Stimulated activated CD4-positive, alpha-beta T cell treated with anti-CD3 and anti-CD28 coated beads, Interleukin-4, amount 100 ng/mL, for 1 hour (primary cell): ENCODE measurements around the gene PDXK.

Source experiments
- DNase-seq: peaks from one replicate; pipeline ENCODE4 v3.0.0-alpha.2; 2020

The PDXK gene

DNA sequence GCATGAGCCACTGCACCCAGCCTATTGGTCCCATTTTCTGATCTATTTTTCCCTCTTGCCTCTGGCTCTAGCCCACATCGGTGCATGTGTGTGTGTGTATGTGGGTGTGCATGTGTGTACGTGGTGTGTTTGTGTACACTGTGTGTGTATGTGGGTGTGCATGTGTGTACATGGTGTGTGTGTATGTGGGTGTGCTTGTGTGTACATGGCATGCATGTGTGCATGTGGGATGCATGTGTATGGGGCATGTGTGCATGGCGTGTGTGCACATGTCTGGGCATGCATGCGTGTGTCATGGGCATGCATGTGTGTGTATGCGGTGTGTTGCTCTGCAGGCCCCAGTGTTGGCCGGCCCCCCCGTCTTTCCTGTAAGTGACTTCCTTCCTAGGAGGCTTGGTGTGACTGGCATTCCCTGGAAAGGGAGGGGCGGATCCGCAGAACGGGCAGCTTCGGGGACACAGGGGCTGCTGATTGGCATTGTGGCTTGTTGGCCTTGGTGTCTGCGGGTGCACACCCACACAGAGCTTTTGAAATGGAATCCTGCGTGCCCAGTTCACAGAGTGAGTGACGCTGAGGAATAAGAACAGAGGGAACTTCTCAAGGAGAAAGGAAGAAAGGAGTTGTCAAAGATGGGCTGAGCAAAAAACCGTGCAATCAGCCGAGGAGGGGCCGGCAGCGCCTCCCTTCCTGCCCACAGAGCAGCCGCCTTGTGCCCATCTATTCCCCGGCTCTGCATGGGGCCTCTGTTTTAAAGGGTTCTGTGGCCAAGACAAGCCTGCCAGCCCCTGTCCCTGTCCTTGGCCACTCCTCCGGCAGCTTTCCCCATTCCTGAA is 8.0 kb downstream of the PDXK start:
- DNase-seq, result no peak

GRCh38 chr21:43727519-43728153 is 8.7 kb downstream of the PDXK start:
- no peak for DNase-seq

DNA sequence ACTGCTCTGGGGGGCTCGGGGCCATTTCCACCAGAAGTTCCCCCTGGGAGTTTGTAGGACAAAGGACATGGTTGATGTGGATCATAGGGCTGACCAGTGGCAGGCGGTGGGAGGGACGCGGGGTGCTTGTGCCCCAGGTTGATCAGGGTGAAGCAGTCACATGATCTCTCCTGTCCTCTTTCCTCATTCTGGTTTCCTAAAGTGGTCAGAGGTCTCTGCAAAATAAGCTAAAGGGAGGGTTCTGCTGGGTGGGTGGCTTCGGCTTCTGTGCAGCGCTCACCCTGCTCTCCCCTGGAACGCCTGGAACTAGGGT is 9.2 kb downstream of the PDXK start:
- DNase-seq, result no peak

DNA sequence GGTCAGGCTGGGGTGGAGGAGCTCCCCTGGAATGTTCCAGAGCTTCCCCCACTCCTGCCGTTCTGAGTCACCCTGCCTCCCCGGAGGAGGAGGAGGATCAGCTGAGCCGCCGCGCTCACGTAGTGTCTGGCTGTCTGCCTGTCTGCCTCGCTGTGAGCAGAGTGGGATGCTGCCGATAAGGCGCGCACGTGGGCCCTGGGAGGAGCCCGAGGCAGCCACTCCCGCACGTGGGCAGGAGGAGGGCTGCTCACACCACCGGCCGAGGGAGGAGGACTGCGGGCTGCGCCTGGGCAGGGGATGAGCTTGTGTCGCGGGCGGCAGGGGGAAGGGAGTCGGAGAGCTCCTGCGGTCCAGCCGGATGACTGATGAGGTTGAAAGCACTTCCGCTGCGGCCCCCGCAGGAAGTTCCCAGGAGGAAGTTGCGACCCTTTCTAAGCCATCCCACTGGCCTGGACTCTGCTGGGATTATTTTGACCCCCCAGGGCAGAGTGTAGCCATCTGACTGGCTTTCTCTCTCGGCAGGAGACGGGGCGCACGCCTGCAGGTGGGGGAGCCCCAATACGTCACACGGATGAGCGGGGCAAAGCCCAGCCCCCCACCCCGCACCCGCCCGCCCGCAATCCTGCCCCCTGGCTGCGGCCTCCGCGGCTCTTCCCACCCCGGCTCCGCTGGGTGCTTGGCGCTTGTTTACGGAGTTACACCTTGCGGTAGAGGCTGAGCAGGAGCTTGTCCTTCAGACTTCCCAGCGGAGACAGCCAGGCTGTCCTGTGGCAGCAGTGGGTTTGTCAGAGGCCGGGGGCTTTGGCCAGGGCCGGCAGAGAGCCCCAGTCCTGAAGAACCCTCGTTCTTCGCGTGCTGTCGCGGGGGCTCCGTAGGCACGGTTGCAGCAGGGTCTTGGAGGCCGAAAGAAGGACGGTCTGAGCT is 9.8 kb downstream of the PDXK start:
- peak; percentile 75 for DNase-seq

- no peak for DNase-seq
Measured at GRCh38 chr21:43731476-43731875, 12.5 kb downstream of the PDXK start.

DNA sequence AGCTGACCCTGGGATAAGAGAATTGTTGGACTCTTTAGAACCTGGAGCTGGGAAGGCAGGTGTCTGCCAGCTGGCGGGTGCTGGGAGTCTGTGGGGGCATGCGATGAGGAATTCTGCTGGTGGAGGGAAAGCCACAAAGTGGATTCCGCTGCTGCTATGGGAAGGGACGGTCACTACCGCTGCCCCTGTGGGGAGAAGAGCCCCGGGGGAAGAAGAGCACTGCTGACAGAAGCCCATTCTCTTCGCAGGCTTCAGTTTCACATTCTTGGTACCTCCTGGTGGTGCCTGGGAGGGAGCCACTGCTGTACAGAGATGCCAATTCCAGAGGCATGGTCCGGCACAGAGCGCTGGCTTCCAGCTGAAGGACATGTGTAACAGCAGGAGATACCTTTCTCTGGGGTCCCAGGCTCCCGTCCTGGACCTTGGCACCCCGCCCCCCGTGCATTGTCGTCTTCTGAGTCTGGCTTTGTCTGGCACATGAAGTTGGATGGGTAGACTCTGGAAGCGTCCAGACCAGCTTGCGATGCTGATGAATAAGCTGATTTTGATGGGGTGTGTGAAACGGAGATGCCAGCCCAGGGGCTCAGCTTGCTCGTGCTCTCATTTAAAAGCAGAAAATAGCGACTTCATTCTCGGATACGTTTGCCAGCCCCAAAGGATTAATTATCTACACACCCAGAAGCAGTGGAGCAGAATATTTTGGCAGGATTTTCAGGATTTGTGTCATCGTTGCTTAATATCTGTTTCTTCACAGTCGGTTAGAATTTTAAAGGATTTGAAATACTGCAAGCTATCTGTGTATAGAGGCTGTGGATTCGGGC is 13.2 kb downstream of the PDXK start:
- DNase-seq, result no peak

DNA sequence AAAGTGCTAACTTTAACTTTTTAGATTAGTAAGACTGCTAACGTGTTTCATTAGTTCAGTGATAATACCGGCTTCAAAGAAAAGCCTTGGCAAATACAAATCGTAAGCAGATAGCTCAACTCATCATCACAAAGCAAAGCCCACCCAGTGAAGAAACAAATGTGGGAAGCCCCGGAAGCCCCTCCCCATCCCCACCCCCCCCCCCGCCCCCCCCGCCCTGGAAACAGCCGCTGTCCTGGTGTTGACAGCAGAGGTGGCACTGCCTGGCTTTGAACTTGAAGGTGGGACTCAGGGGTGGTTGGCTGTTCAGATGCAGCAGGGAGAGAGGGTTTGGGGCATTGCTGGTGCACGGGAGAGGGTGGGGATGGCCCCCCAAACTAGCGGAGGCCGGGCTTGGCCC is 14.1 kb downstream of the PDXK start:
- DNase-seq, result no peak

GRCh38 chr21:43733529-43734071 is 14.7 kb downstream of the PDXK start:
- DNase-seq, result no peak

DNA sequence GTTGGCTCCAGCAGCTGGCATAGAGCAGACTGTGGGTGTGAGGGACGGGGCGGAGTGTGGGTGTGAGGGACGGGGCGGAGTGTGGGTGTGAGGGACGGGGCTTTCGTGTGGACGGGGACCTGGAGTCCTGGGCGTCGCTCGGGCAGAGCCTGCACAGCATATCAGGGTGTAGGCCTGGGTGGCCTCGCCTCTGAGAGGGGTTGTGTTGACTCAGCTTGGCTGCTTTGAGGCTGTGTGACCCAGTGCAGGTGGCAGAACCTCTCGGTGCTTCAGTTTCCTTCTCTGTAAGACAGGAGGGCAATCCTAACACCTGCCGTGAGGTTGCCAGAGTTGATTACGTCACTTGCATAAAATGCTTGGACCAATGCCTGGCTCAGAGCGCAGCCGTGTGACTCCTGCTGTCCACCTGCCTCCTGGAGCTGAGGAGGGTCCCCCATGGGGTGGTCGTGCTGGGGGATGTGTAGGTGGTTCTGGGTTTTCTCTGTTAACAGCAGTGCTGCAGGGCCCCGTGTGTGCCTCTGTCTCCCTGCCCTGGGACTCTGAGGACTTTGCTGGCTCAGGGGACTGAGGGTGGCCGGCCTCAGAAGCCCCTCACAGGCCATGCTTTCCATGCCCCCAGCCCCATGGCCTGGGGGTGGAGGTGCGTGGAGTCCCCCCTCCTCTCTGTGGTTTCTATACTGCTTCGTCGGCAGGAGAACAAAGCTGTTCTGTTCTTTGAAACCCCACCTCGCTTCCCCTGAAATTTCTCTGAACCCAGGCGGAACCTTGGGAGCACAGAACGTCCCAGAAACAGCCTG is 15.4 kb downstream of the PDXK start:
- DNase-seq, result peak; percentile 19

DNA sequence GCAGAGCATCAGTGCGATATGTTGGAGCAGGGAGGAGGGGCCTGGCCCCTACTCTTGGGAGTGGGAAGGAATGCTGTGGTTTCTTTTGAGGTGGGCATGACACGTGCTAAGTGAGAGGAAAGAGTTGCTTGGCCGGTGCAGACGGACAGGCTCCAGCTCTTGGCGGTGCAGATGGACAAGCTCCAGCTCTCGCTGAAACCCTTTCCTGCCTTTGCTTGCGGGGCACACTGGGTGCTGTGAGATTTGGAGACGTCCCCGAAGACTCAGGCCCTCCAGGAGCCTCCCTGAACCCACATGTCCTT is 15.9 kb downstream of the PDXK start:
- no peak for DNase-seq

- DNase-seq, result no peak
Measured at GRCh38 chr21:43735236-43736091, 16.5 kb downstream of the PDXK start.

- DNase-seq, result no peak
Measured at GRCh38 chr21:43736224-43736883, 17.4 kb downstream of the PDXK start.

DNA sequence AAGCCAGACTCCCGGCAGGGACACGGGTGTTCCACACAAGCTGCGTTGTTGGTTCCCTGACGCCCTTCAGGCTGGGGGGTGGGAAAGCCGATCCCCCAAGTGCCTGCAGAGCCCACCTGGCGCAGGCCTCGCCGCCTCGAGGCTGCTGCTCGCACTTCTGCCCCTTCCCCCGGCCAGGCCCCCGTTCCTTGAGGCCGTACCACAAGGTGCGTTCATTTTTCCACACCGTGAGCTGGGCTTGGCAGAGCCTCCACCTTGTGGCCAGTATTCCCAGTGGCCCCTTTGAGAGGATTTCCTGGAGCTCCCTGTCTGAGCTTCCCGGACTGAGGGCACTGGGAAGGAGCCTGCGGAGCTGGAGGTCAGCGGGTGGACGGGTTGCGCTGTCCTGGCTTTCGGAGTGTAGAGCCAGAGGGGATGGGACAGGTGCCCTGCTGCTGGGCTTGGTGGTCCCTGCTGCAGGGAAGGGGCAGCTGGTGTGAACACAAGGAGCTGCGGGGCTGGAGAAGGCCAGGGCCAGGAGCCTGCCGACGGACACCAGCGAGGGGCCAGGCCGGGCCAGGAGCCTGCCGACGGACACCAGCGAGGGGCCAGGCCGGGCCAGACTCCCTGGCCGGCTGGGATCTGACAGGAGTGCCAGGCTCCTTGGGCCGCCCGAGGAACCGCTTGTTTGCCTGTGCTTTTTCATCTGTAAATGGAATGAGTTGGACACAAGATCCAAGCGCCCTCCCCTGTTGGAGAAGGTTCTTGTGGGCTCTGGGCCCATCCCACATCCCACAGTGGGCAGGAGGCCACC is 18.4 kb downstream of the PDXK start:
- DNase-seq, result no peak

GRCh38 chr21:43739621-43740435 is 20.9 kb downstream of the PDXK start:
- no peak for DNase-seq

DNA sequence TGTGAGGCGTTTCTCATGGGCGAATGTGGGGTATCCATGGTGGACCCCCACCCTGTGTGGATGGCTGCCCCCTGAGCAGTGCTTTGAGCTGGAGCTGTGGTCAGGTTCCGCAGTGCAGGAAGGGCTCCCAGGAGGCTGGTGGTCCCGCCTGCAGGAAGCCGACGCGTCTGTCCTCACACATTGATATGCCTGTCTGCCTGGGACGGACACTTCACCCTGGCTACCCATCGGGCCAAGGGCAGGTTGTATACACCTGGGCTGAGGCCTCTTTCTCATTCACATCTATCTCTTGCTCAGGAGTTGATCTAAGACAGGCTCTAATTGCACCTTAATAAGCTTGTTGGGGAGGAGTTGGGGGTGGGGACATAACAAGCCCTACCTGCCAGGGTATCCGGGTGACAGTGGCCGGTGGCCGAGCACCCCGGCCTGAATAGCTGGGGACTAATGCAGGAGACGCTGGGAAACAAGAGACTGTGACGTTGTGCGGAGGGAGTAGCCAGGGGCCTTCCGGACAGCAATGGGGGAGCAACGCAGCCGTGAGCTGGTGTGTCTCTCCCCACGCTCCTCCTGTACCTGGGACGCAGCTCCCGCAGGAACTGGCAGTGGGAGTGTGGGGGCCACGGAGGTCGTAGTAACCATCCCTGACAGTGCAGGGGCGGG is 21.7 kb downstream of the PDXK start:
- no peak for DNase-seq

DNA sequence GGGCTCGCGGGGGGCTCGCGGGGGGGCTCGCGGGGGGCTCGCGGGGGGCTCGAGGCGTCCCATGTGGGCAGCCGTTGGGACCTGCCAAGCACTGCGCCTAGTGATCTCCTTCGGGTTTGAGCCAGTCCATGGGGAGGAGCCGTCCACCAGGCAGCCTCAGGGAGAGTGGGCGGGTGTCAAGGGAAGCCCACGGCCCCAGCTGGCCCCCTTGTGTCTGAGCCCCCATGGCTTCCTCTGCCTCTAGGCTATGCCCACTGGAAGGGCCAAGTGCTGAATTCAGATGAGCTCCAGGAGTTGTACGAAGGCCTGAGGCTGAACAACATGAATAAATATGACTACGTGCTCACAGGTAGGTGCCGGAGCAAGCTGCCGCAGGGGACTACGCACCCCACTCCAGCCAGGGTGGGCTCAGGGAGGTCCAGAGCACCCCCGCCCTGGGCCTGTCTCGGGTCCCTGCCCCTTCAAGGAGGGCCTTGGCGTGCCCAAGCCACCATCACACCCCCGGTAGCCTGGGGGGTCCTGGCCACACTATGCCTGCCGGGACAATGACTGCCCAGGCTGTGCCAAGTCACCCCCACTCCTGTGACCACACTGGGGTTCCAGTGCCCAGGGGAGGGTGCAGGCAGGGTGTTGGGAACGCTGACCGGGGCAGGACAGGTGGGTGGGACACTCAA is 22.6 kb downstream of the PDXK start:
- DNase-seq, result no peak

DNA sequence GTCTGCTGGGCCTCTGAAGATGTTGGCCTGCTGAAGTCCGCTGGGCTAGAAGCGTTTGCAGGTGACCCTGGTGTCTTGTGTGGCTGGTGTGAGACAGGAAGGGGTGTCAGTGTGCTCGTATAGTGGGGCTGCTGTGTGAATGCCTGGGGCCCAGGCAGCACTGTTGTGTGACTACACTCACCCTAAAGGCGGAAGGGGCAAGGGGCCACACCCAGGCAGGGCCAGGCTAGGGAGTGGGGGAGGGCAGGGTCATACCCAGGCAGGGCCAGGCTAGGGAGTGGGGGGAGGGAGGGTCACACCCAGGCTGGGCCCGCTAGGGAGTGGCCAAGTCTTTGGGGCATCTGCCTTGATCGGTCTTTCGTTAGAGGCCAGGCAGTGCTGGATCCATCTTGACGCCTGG is 25.0 kb downstream of the PDXK start:
- no peak for DNase-seq
